ENCODE measurements around the gene HSCB.
"Not testable (repeated sequence)": the region's sequence is repeated elsewhere in the genome, so short reads cannot be mapped to it uniquely, and the experiment has no call there.

The HSCB gene

GRCh38 chr22:28738876-28739275, 3.0 kb upstream of the HSCB start:
- not testable (repeated sequence) for DNase-seq (ENCODE audit: low read depth)

DNA sequence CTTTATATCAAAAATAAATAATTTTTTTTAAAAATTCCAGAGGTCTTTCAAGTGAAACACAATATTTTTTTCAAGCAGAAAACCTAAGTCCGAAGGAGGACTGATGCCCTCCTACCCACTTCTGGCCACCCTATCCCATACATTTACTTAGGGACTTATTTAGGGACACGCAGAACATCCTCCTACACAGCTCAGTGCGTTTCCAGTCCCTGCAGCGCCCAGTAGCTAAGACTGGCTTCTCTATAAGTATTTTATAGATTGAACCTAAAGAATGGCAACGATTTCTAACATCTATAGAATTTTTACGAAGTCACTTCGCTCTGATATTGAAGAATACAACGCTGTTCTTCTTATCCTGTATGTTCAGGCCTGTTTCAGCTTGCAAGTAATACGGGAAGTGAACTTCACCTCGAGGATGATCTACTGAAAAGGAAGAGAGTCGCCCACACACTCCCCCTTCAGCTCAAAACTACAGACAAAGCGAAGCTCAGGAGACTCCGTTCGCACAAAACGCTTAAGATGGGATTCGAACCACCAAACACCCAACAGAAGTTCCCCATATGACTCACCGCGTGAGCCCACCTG, 547 bp upstream of the HSCB start:
- no peak for DNase-seq (ENCODE audit: low read depth)

DNA sequence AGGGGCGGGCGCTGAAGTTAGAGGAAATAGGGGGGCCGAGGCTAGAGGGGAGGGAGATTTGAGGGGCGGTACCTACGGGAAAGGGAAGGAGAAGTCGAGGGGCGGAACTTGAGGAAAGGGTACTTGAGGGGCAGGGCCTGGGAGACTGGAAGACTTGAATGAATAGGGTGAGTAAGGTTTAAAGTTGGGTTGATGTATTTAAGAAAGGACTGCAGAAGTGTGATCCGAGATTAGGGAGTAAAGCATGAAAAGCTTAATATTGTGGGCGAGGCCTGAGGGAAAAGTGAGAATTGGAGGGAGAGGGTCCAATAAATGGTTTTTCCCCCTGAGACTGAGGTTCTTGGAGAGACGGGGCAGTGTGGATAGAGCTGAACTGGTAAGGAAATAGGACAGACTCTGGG, 723 bp downstream of the HSCB start:
- no peak for DNase-seq (ENCODE audit: low read depth)

- DNase-seq (ENCODE audit: low read depth), result no peak
These were observed 2.0 kb downstream of the HSCB start for GRCh38 chr22:28743852-28744251.

DNA sequence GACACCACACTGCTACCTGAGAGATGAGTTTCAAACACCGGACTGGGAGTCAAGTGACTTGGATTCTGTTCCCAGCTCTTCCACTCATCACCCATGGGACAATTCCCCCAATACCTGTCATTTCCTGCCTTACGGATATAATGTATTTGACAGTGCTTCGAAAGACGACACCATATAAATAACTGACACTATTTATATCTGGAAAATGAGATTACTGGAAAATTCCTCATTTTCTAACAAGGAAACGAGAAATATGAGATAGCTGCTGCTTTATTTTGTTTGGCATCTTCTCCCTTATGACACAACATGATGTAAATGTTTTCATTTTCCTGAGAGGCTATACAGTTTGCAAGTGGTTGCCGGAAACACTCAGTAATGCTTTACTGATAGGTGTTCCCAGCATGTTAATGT, 8.6 kb downstream of the HSCB start:
- DNase-seq (ENCODE audit: low read depth), result no peak

DNA sequence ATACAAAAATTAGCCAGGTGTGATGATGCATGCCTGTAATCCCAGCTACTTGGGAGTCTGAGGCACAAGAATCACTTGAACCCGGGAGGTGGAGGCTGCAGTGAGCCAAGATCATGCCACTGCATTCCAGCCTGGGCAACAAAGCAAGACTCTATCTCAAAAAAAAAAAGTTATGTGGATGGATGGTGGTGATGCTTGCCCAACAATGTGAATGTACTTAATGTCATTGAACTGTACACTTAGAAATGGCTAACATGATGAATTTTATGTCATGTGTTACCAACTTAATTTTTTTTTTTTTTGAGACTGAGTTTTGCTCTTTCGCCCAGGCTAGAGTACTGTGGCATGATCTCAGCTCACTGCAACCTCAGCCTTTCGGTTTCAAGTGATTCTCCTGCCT, 12.7 kb downstream of the HSCB start:
- DNase-seq (ENCODE audit: low read depth), result not testable (repeated sequence)

- DNase-seq (ENCODE audit: low read depth), result no peak
These were observed 18.2 kb downstream of the HSCB start for GRCh38 chr22:28759861-28760560.

DNA sequence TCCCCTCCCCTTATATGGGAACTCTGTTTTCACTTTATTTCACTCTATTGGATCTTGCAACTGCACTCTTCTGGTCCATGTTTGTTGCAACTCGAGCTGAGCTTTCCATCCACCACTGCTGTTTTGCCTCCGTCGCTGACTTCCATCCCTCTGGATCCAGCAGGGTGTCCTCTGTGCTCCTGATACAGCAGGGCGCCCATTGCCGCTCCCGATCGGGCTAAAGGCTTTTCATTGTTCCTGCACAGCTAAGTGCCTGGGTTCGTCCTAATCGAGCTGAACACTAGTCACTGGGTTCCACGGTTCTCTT, 19.6 kb downstream of the HSCB start:
- DNase-seq (ENCODE audit: low read depth), result no peak

- DNase-seq (ENCODE audit: low read depth), result not testable (repeated sequence)
These were observed 20.2 kb downstream of the HSCB start for GRCh38 chr22:28762000-28762399.

DNA sequence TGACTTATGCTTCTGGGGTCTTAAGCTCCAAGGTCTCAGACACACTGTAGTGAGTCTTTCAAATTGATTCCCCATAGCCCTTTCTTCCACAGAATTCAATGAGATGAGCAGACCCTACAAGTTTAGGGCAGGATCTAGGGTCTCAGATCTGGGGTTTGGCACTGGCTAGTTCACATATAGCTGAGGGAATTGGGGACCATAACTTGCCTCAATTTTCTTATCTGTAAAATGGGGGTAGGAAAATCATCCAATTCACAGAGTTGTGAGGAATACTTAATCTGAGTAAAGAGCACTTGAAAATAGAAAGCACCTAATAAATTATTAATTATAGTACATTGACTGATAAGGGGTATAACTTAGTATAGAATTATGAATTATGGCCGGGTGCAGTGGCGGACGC, 24.8 kb downstream of the HSCB start:
- DNase-seq (ENCODE audit: low read depth), result no peak

DNA sequence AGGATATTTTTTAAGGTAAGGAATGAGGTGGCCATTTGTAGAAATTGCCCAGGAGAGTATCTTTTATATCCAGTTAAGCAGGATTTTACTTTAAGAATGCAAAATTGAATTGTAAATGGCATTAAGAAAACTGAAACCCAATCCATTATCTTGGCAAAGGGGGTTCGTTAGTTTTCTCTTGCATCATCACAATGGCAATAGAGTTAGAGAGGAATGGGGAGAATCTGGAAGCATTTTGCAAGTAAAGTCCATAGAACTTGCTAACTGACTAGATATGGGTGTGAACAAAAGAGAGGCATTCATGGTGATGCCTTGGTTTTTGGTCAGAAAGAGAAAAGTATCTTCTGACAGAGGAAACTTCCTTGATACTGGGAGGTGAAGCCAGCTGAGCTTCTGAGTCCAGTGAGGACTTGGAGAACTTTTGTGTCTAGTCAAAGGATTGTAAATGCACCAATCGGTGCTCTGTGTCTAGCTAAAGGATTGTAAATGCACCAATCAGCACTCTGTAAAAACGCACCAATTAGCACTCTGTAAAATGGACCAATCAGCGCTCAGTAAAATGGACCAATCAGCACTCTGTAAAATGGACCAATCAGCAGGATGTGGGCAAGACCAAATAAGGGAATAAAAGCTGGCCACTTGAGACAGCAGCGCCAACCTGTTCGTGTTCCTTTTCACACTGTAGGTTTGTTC, 27.0 kb downstream of the HSCB start:
- DNase-seq (ENCODE audit: low read depth), result no peak

DNA sequence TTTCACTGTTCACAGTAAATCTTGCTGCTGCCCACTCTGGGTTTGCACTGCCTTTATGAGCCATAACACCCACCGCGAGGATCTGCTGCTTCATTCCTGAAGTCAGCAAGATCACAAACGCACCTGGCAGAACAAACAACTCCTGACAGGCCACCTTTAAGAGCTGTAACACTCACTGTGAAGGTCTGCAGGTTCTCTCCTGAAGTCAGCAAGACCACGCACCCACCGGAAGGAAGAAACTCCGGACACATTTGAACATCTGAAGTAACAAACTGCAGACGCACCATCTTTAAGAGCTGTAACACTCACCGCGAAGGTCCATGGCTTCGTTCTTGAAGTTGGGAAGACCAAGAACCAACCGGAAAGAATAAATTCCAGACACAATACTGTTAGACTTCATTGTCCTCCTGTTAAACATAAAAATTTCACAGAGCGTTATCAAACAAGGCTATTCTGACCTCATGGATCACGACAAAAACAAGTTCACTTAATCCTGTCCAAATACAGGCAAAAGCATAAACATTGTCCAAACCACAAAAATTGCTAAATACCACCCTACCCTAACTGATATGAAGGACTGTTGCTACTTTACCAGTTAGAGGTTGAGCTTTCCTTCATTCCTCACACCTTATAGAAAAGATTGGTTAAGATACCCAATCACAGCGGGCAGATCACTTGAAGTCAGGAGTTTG, 27.7 kb downstream of the HSCB start:
- no peak for DNase-seq (ENCODE audit: low read depth)

DNA sequence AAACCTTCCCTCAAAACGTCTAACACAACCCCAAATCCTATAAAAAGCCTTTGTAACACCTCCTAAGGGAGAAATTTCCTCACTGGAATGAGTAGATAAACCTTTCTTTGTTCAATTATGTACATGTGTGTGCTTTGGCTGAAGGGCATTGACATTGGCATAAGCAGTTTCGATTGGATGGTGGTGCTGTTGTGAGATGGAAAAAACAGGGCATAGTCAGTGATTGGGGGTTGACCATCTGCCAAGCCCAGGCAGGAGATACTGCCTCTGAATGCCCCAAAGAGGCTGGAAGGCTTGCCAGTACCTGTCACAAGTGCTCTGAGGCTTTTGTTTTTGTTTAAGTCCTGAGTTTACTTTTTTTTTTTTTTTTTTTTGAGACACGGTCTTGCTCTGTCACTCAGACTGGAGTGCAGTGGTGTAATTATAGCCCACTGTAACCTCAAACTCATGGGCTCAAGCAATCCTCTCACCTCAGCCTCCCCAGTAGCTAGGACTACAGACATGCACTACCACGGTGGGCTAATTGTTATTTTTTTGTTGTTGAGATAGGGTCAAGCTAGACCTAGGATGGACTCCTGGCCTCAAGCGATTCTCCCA, 29.5 kb downstream of the HSCB start:
- DNase-seq (ENCODE audit: low read depth), result no peak

DNA sequence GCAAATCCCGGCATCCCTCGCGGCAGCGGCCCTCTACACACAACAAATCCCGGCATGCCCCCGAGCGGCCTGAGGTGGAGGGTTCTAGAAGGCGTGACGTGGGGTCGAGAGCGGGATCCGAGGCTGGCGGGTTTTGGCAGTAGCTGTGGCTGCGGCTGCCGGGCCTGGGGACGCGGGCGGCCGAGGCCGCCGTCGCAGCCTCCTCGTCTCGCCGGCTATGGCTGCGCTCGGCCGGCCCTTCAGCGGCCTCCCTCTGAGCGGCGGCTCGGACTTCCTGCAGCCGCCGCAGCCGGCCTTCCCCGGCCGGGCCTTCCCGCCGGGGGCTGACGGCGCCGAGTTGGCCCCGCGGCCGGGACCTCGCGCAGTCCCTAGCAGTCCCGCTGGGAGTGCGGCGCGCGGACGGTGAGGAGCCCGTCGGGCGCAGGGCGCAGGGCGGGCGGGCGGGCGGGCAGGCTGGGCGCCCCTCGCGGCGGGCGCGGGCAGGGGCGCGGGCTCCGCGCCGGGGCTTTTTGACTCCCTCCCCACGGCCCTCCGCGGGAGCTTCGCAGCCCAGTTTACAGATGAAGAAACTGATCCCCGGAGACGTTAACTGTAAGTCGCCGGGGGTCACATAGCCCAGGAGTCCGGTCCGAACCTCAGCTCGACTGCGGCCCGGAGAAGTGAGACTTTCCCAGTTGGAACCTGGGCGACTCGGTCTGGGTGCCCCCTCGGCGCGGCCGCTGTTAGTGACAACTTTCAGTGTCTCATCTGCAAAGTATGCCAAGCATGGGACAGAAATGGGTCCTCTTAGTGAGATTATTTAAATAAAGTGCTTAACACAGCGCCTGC, 31.0 kb downstream of the HSCB start, which contains the start of gene CCDC117:
CCDC117 (plus strand) TSS at position 63 of the 828 bp plus-strand sequence; CDS start at position 218, 155 bp downstream.
- DNase-seq (ENCODE audit: low read depth), result peak; percentile 88

GRCh38 chr22:28773461-28773867, 31.6 kb downstream of the HSCB start:
- no peak for DNase-seq (ENCODE audit: low read depth)

DNA sequence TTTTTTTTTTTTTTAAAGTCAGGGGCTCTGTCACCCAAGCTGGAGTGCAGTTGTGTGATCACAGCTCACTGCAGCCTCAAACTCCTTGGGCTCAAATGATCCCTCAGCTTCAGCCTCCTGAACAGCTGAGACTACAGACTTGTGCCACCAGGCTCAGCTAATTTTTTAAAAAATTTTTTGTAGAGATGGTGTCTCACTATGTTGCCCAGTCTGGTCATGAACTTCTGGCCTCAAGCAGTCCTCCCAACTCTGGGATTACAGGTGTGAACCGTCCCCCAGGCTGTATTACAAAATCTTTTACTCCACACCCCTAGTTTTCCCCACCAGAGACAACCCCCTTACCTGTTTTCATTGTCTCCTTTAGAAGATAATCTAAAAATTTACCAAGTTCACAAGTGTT, 32.5 kb downstream of the HSCB start:
- DNase-seq (ENCODE audit: low read depth), result no peak

- no peak for DNase-seq (ENCODE audit: low read depth)
These were observed 38.0 kb downstream of the HSCB start for GRCh38 chr22:28779833-28780232.

DNA sequence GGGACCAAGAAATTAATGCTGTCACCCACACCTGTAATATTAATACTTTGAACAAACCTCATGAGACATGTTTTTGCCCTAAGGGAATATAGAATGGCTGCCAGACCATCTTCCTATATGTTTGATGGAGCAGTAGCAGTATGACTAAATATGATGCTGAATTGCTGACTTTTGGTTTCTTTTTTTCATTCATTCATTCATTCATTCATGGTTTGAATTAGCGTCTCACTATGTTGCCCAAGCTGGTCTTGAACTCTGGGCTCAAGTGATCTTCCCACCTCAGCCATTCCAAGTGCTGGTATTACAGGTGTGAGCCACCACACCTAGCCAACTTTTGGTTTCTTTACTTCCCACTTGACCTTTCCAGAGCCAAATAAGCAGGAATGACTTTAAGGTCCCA, 38.5 kb downstream of the HSCB start:
- DNase-seq (ENCODE audit: low read depth), result no peak

GRCh38 chr22:28783786-28784671, 42.2 kb downstream of the HSCB start:
- no peak for DNase-seq (ENCODE audit: low read depth)

DNA sequence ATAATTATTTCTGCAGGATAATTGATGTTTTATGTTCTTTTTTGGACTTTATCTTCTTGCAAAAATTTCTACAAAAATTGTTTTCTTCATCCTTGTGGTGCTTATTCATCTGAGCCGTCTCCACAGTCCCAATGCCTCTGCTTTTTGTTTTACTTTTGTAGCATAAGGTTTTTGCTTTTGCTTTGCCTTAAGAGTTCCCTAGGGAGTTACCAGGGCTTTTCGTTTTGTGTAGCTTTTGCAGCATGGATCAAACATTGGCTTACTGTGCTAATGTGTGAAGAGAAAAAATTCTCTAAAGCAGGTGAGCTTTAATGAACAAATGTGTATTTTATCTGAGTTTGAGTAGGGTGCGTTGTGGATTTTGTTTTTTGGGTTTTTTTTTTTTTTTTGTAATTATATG, 46.8 kb downstream of the HSCB start:
- no peak for DNase-seq (ENCODE audit: low read depth)

DNA sequence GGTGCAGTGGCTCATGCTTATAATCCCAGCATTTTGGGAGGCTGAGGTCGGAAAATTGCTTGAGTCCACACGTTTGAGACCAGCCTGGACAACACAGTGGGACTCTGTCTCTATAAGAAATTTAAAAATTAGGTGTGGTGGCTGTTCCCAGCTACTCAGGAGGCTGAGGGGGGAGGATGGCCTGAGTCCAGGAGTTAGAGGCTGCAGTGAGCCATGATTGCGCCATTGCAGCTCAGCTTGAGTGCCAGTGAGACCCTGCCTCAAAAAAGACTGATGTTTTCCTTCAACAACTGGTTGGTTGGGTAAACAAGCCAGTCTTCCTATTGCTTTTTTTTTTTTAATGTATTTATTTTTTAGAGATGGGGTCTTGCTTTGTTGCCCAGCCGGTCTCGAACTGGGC, 49.3 kb downstream of the HSCB start:
- no peak for DNase-seq (ENCODE audit: low read depth)

Measured in activated T-cell treated with anti-CD3 and anti-CD28 coated beads for 48 hours (primary cell).